HCT116 (cell line): ENCODE results near the gene SLC25A25. TPM values are rescaled to one million over a fixed set of nuclear protein-coding genes. Genes with fewer than 3 reads are reported as not detected.

Experiments
- ATAC-seq: fragments of 200-7000 bp; cut with Tn5 transposase; 2 replicates; pipeline ENCODE4 v1.9.1; 2020; ENCODE audit warnings: mild to moderate bottlenecking, moderate library complexity
- BruUV-seq: library from RNA; stranded (reverse); fragments of 400-500 nt; replicated peaks from 2 replicates; lab custom pipeline; 2021; lab: Mats Ljungman, UMichigan
- CTCF ChIA-PET: fragments of 300-600 bp; sonication (Branson Sonifier 250); formaldehyde crosslinking; loops from one replicate; lab custom pipeline; 2021; ENCODE audit warnings: antibody characterized with exemption; lab: Charles Lee
- POLR2A ChIA-PET: fragments of 300-600, 350-600 bp; sonication (Branson Sonifier 250); formaldehyde crosslinking; loops from one replicate; lab custom pipeline; 2021; ENCODE audit warnings: antibody characterized with exemption; lab: Charles Lee
- RAD21 ChIA-PET, 2 experiments: fragments of 300-600 bp; sonication (Branson Sonifier 250); formaldehyde crosslinking; loops; one replicate each; lab custom pipeline; 2023; ENCODE audit warnings: low total read pairs in 2 of 2; ENCODE audit not compliant: uncharacterized antibody in 2 of 2, unreplicated experiment in 2 of 2, low non-redundant PET in 1 of 2; lab: Charles Lee
- DNase-seq: peaks from one replicate; pipeline ENCODE4 v3.0.0-alpha.2; 2010; ENCODE audit warnings: low read depth, low spot score
- H2AFZ ChIP-seq: fragments of 200-600 bp; shearing (Covaris generic), sonication (generic); 2 replicates; pipeline ENCODE4 v1.6.1; 2017; ENCODE audit warnings: low read depth, mixed run types, mixed read lengths, antibody characterized with exemption, low read length; ENCODE audit not compliant: poor library complexity, severe bottlenecking
- H3K27ac ChIP-seq: 2 replicates; pipeline ENCODE4 v1.5.1; 2012; ENCODE audit warnings: low read depth, low read length
- H3K27me3 ChIP-seq: fragments of 200-600 bp; sonication (generic); 2 replicates; pipeline ENCODE4 v1.6.1; 2016; ENCODE audit warnings: mixed run types, low read length, mixed read lengths; ENCODE audit not compliant: insufficient read depth
- H3K36me3 ChIP-seq, 2 experiments: fragments of 200-500 bp in 1 of 2; fragments of 200-600 bp in 1 of 2; sonication (Bioruptor generic) in 1 of 2; sonication (generic) in 1 of 2; 2 replicates each; pipeline versions ENCODE4 v1.5.1 to v1.6.1; 2014 to 2016; ENCODE audit warnings: low read length in 2 of 2, inconsistent platforms in 1 of 2, mixed read lengths in 1 of 2, mixed run types in 1 of 2; ENCODE audit not compliant: insufficient read depth in 2 of 2, control insufficient read depth in 1 of 2
- H3K4me1 ChIP-seq, 2 experiments: fragments of 200-600 bp in 1 of 2; sonication (generic) in 1 of 2; 2 replicates each; pipeline versions ENCODE4 v1.5.1 to v1.6.1; 2012 to 2017; ENCODE audit warnings: low read length in 2 of 2, inconsistent platforms in 1 of 2, mild to moderate bottlenecking in 1 of 2, mixed read lengths in 1 of 2, mixed run types in 1 of 2, moderate library complexity in 1 of 2; ENCODE audit not compliant: insufficient read depth in 2 of 2, control insufficient read depth in 1 of 2
- H3K4me2 ChIP-seq: fragments of 200-600 bp; sonication (generic); 2 replicates; pipeline ENCODE4 v1.6.1; 2017; ENCODE audit warnings: mixed run types, low read length, mixed read lengths
- H3K4me3 ChIP-seq, 2 experiments: fragments of 200-600 bp in 1 of 2; sonication (generic) in 1 of 2; replicated peaks in 1 of 2; 2 replicates each; pipeline ENCODE4 v1.5.1; 2011 to 2016; ENCODE audit warnings: low read length in 2 of 2, control low read depth in 1 of 2, low read depth in 1 of 2, mild to moderate bottlenecking in 1 of 2, mixed read lengths in 1 of 2, mixed run types in 1 of 2
- H3K79me2 ChIP-seq: fragments of 200-600 bp; sonication (generic); 2 replicates; pipeline ENCODE4 v1.6.1; 2017; ENCODE audit warnings: mild to moderate bottlenecking, mixed run types, low read length, moderate library complexity, mixed read lengths; ENCODE audit not compliant: insufficient read depth
- H3K9ac ChIP-seq: fragments of 200-600 bp; sonication (generic); 2 replicates; pipeline ENCODE4 v1.6.1; 2016; ENCODE audit warnings: low read length, mixed read lengths
- H3K9me2 ChIP-seq: fragments of 200-600 bp; sonication (generic), shearing (Covaris generic); 2 replicates; pipeline ENCODE4 v1.6.1; 2017; ENCODE audit warnings: mixed run types, mild to moderate bottlenecking, moderate library complexity; ENCODE audit not compliant: insufficient read depth
- H3K9me3 ChIP-seq, 2 experiments: fragments of 200-500 bp in 1 of 2; fragments of 200-600 bp in 1 of 2; sonication (Bioruptor generic) in 1 of 2; sonication (generic) in 1 of 2; 2 replicates each; pipeline ENCODE4 v1.6.1; 2014 to 2017; ENCODE audit warnings: low read length in 2 of 2, mixed read lengths in 2 of 2, inconsistent platforms in 1 of 2, low read depth in 1 of 2, mild to moderate bottlenecking in 1 of 2, mixed run types in 1 of 2, moderate library complexity in 1 of 2; ENCODE audit not compliant: control insufficient read depth in 1 of 2, insufficient read depth in 1 of 2
- H4K20me1 ChIP-seq: fragments of 200-600 bp; sonication (generic), shearing (Covaris generic); 2 replicates; pipeline ENCODE4 v1.6.1; 2017; ENCODE audit warnings: mixed run types, mild to moderate bottlenecking, moderate library complexity; ENCODE audit not compliant: insufficient read depth
- ATF3 ChIP-seq: IDR thresholded peaks from 2 replicates; pipeline ENCODE4 v1.6.1; 2012
- CBX3 ChIP-seq: IDR thresholded peaks from 2 replicates; pipeline ENCODE4 v1.6.1; 2012; ENCODE audit warnings: low read depth
- CTCF ChIP-seq, 3 experiments: fragments of 200-600 bp in 1 of 3; sonication (generic) in 1 of 3; IDR thresholded peaks in 2 of 3; conservative IDR thresholded peaks in 1 of 3; 2 replicates each; pipeline ENCODE4 v1.5.1; 2012 to 2017; ENCODE audit warnings: low read depth in 2 of 3, low read length in 2 of 3, antibody characterized with exemption in 1 of 3, borderline replicate concordance in 1 of 3, control low read depth in 1 of 3, mild to moderate bottlenecking in 1 of 3, mixed read lengths in 1 of 3, mixed run types in 1 of 3, moderate library complexity in 1 of 3; ENCODE audit not compliant: insufficient read depth in 1 of 3
- EGR1 ChIP-seq: IDR thresholded peaks from 2 replicates; pipeline ENCODE4 v1.6.1; 2012; ENCODE audit warnings: low read depth
- ELF1 ChIP-seq: IDR thresholded peaks from 2 replicates; pipeline ENCODE4 v1.6.1; 2012; ENCODE audit warnings: low read depth, borderline replicate concordance
- EZH2 ChIP-seq: fragments of 200-600 bp; sonication (generic); IDR thresholded peaks from 2 replicates; pipeline ENCODE4 v1.6.1; 2017; ENCODE audit warnings: antibody characterized with exemption, mixed run types
- EZH2phosphoT487 ChIP-seq: fragments of 200-600 bp; IDR thresholded peaks from 2 replicates; pipeline ENCODE4 v1.6.1; 2018; ENCODE audit warnings: antibody characterized with exemption, borderline replicate concordance
- FOSL1 ChIP-seq: IDR thresholded peaks from 2 replicates; pipeline ENCODE4 v1.6.1; 2012; ENCODE audit warnings: low read depth
- JUND ChIP-seq: IDR thresholded peaks from 2 replicates; pipeline ENCODE4 v1.6.1; 2012
- MAX ChIP-seq: IDR thresholded peaks from 2 replicates; pipeline ENCODE4 v1.6.1; 2012
- POLR2A ChIP-seq: IDR thresholded peaks from 2 replicates; pipeline ENCODE4 v1.7.0; 2011; ENCODE audit warnings: borderline replicate concordance; ENCODE audit not compliant: insufficient read depth, insufficient read length; ENCODE audit errors: extremely low read depth
- POLR2AphosphoS5 ChIP-seq: IDR thresholded peaks from 2 replicates; pipeline ENCODE4 v1.6.1; 2011; ENCODE audit warnings: mild to moderate bottlenecking, low read depth, low read length, moderate library complexity
- SIN3A ChIP-seq: IDR thresholded peaks from 2 replicates; pipeline ENCODE4 v1.6.1; 2012; ENCODE audit warnings: low read depth
- SRF ChIP-seq: IDR thresholded peaks from 2 replicates; pipeline ENCODE4 v1.6.1; 2012; ENCODE audit warnings: low read depth
- TCF7L2 ChIP-seq: IDR thresholded peaks from 2 replicates; pipeline ENCODE4 v1.7.0; 2011; ENCODE audit warnings: borderline replicate concordance, inconsistent platforms; ENCODE audit not compliant: insufficient read depth, insufficient read length; ENCODE audit errors: extremely low read depth
- YY1 ChIP-seq: IDR thresholded peaks from 2 replicates; pipeline ENCODE4 v1.6.1; 2011; ENCODE audit warnings: low read length, low read depth, moderate library complexity, mild to moderate bottlenecking; ENCODE audit not compliant: insufficient replicate concordance; ENCODE audit errors: extremely low read depth
- ZFX ChIP-seq: fragments of 450-650 bp; IDR thresholded peaks from 2 replicates; pipeline ENCODE4 v1.6.1; 2017
- ZNF274 ChIP-seq: fragments of 200-500 bp; sonication (Bioruptor generic); IDR thresholded peaks from 2 replicates; pipeline ENCODE4 v1.6.1; 2014; ENCODE audit warnings: mild to moderate bottlenecking, low read depth, low read length, inconsistent platforms
- intact Hi-C: fragments of 100-400 bp; cut with micrococcal nuclease; formaldehyde crosslinking; loops from 2 replicates; pipeline ENCODE4 v1.10.0; 2022
- total RNA-seq: library from RNA; stranded (reverse); gene quantifications from one replicate; pipeline ENCODE4 v1.2.1, GENCODE V29; 2021; ENCODE audit not compliant: unreplicated experiment

SLC25A25 gene
- total RNA-seq, 1 experiment from 2014 or later = 15.3 TPM

GRCh38 chr9:128062279-128062678, 5.8 kb upstream of the SLC25A25 start:
- no peak overlapping the region for H3K4me3 ChIP-seq
- ChIA-PET POLR2A (interaction anchor here (0.7 kb wide), 1 partner anchor 131 kb away, joined by 3 read pairs; no protein-coding TSS in a partner anchor), RAD21 (no interaction called here), CTCF (no interaction called here)
- peaks cover 6 to 23% of the 10 kb centered on the region in 2 experiments for H3K4me1 ChIP-seq
- no peak overlapping the region for H3K27ac ChIP-seq
- H3K36me3 ChIP-seq = no peaks in the 10 kb centered on the region
- intact Hi-C loops = no loop called here
- no peaks in the 10 kb centered on the region for H4K20me1 ChIP-seq
- H3K9me3 ChIP-seq = no peaks in the 10 kb centered on the region
- no peak overlapping the region for H3K9ac ChIP-seq
- TF ChIP-seq MAX = no peak
- no peak for TF ChIP-seq SIN3A
- no peak for TF ChIP-seq ELF1
- no peak for TF ChIP-seq CBX3
- no peak for TF ChIP-seq FOSL1
- TF ChIP-seq ATF3 = no peak
- no peak for TF ChIP-seq YY1
- no peak for TF ChIP-seq TCF7L2
- TF ChIP-seq JUND = no peak
- TF ChIP-seq ZFX = no peak
- no peak for TF ChIP-seq POLR2AphosphoS5
- no peak for TF ChIP-seq POLR2A
- TF ChIP-seq SRF = no peak
- no peak for TF ChIP-seq EZH2phosphoT487
- no peak for TF ChIP-seq EGR1
- no peak for TF ChIP-seq EZH2
- no peak for TF ChIP-seq CTCF (IDR thresholded peaks at IDR 0.05 in 2 of 3, conservative IDR thresholded peaks at IDR 0.05 in 1 of 3; ENCODE audit: borderline replicate concordance in 1 of 3, insufficient read depth in 1 of 3, low read depth in 2 of 3, low read length in 2 of 3)
- no peak for TF ChIP-seq ZNF274
- DNase-seq (no peak), ATAC-seq (no peak)
- peaks cover 12% of the 10 kb centered on the region; the same call in 1 of the 2 replicates for H3K79me2 ChIP-seq
- H3K4me2 ChIP-seq = no peak overlapping the region
- BruUV-seq = no TSS peak
- no peaks in the 10 kb centered on the region for H3K27me3 ChIP-seq
- no peaks in the 10 kb centered on the region for H3K9me2 ChIP-seq
- no peak overlapping the region for H2AFZ ChIP-seq
